Lung microvascular endothelial cell (primary cell): ENCODE data around the gene ZDHHC7. TPM values are rescaled to one million over a fixed set of nuclear protein-coding genes. Genes with fewer than 3 reads are reported as not detected.

Experiments used
- DNase-seq, 2 donors: peaks; one replicate each; pipeline versions ENCODE4 v3.0.0 to v3.0.0-alpha.2; 2010; ENCODE audit warnings: low read depth in 2 of 2
- total RNA-seq: library from RNA; depleted of rRNA; stranded (reverse); fragments of >200 nt; gene quantifications from 2 replicates; pipeline ENCODE4 v1.2.1, GENCODE V29; 2014

Gene ZDHHC7
- total RNA-seq, 1 donor from 2014 or later = 32.9 TPM

GRCh38 chr16:84965428-84966415, 45.6 kb downstream of the ZDHHC7 start:
- DNase-seq = no peak

DNA sequence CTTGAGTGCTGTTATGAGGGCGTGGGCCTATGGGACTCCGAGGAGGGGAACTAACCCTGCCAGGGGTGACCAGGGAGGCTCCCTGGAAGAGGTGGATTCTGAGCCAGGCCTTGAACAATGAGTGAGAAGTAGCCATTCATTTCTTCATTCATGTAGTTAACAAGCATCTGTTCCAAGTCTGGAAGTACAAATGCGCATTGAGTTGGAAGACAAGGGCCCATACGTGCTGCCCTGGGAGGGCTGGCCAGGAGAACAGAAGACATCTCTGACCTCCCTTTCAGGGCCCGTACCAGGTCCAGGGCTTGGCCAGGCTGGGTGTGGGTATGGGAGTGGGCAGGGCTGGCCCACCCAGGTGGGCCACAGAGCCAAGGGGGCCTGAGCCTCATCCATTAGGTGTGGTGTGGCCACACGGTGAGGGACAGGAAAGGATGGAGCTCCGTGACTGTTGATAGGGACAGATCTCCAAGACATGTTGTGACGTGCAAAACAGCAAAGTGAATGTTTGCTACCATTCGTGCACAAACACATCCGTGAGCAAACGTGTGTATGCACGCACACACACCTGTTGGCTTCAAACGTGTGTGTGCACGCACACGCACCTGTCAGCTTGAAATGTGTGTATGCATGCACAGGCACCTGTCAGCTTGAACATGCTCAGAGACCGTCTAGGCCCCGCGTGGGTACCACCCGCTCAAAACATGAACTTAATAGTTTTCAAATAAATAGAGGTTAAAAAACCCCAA, 46.8 kb downstream of the ZDHHC7 start:
- no peak for DNase-seq

DNA sequence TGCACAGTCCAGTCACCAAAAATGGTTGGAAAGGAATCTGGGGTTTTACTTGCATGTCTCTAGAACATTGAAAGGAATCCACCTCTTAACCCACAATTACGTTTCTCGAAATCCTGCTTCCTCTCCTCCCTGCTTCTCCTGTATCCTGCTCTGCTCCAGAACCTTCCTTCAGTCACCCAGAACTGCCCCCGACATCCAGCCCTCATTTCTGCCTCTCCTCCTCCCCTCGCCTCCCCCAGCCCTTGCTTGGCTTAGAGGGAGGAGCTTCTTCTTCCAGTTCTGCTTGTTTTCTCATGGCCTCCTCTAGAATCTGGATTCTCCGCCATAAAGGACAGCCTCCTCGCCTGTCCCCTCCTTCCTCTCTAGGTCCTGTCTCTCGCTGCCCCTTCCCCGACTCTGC, 48.3 kb downstream of the ZDHHC7 start:
- no peak for DNase-seq

- DNase-seq = no peak
These were observed 50.4 kb downstream of the ZDHHC7 start for GRCh38 chr16:84960942-84961341.

GRCh38 chr16:84959784-84960417, 51.4 kb downstream of the ZDHHC7 start:
- DNase-seq = no peak

DNA sequence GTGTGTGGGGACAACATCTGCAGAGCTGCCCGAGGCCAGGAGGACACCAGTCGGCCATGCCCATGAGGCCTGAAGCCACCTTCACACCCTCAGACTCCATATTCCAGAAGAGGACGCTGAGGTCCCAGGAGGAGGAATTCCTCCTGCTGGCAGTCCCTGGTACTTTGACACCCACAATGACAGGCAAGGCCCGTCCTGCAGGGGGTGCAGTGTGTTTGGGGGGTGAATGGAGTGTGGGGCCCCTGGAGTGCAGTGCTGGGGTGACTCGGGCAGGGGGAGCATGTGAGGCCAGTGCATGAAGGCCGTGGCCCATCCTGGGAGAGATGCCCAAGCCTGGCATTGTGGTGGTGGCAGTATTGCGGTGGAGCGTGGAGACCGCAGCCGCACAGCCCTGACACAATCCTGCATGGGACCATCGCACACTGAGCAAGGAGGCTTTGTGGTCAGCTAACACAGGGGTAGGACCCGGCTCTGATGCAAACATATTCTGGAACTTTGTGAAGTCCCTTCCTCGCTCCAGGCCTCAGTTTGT, 52.2 kb downstream of the ZDHHC7 start:
- DNase-seq = no peak

- no peak for DNase-seq
These were observed 53.5 kb downstream of the ZDHHC7 start for GRCh38 chr16:84957792-84958191.

- DNase-seq = no peak
These were observed 54.1 kb downstream of the ZDHHC7 start for GRCh38 chr16:84957192-84957591.

DNA sequence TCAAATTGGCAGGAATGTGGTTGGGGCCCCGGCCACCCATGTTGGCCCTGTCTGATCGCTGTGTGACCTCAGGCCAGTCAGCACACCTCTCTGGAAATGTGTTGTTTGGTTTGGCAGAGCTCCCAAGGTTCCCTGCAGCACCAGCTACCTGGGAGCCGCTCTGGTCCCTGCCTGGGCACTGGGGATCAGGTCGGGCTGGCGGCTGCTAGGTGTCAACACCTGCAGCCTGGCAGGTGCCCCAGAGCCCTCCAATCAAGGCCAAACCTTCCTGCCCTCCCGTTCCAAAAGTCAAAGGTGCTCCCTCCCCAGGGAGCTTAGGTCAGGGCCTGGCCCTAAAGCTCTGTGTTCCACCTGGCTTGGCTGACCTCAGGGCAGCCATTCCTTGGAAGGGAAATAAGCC, 55.9 kb downstream of the ZDHHC7 start:
- no peak for DNase-seq

DNA sequence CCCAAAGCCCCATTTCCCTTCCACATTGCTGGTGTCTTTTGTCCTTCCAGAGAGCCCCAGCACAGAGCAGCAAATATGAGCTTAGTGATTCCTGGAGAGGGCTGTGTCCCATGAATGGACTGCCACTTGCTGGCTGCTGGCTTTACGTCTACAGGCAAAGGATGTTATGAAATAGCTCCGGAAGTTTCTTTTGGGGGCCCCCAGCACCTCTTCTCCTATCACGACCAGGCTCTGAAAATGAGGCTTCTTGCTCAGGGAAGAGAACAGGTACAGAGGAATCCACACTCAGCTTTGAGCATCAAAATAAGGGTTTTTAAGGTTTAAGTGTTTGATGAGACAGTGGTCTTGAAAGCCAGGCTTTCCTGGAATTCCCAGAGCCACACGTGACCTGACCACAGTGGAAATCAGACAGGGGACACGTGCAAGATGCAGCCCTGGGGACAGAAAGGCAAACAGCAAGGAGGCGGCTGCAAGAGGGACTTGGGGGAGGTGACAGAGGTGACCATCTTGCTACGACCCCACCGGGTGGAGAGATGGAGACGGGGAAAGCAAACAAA, 58.1 kb downstream of the ZDHHC7 start:
- peak in 1 of 2 donors; percentile 18 for DNase-seq

DNA sequence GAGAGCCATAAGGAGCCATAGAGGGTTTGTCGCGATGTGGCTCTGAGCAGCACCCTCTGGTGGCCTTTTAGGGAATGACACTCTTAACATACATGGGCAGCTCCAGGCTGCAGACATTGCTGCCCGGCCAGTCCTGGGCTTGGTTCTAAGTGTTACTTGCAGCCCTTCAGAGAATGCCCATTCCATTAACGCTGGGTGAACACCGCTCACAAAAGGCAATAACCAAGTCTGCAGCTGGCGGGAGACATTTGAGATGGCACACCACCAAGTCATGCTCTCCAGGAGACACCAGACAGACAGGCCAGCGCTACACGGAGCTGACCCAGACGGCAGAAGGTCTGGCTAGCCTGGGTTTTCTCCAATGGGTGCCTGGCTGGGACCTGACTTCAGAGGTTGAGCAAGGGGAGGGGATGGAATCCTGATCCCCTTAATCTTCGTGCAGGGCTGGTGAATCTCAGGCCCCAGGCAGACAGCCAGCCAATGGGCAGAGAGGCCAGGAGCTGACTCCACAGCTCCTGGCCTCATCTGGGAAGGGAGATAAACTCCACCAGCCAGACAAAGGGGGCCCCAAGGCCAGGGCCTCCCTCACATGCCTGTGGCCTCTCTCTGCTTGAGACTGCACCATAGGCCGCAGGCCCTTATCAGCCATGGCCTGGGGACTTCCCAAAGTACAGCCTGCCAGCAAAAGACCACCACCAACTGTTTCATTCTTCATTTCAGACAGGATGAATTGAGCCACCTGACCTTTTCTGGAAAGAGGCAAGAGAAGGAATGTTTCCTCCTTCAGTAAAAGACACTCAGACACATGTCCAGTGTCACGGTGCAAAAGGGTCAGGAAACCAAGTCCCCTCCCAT, 58.8 kb downstream of the ZDHHC7 start:
- DNase-seq = peak; percentile 80 to 89

DNA sequence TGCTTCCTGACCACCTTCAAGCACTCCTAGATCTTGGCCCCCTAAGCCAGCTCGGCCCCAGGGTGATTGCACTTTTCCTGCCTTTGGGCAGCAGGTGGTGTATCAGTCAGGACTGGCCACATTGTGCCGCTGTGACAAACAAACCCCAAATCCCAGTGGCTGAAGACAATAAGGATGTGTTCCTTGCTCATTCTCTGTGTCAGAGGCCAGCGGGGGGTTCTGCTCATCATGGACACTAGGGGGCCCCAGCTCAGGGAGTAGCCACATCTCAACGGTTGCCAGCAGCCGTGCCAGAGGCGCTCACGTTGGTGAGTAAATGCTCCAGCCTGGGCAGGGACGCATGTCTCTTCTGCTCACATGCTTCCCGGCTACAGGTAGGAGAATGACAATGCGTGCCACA, 60.4 kb downstream of the ZDHHC7 start:
- peak; percentile 31 to 33 for DNase-seq

- DNase-seq = no peak
These were observed 61.4 kb downstream of the ZDHHC7 start for GRCh38 chr16:84949772-84950436.

GRCh38 chr16:84948851-84949610, 62.3 kb downstream of the ZDHHC7 start:
- no peak for DNase-seq

DNA sequence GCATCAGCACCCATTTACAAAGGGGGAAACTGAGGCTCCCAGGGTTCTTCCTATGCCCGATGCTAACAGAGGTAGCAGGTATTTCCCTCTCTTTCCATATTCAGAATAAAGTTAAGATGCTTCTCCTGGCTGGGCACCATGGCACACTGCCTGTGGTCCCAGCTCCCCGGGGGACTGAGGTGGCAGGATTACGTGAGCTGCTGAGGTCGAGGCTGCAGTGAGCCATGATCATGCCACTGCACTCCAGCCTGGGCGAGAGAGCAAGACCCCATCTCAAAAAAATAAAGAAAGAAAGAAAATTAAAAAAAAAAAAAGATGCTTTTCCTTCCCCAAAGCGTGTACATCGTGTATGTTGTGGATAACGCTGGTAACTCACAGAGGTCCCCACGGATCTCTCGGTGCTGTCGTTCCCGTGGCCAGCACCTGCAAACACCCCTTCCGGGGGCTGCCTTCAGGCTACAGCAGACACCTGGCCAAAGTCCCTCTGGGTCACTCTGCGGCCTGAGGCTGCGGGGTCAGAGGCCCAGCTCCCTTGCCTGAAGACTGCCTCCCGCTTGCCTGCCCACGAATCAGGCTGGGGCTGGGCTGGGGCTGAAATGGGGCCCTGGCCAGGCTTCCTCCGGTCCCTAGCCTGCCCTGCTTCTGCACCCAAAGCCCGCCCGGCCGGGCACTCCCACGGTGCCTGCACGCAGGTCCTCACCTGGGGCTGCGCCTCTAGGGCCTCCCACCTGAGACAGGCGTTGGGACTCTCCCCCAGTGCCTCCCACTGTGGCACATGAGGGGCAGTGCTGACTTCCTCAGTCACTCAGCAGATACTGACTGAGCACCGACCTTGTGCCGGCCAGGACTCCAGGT, 63.1 kb downstream of the ZDHHC7 start:
- DNase-seq = no peak

- peak in 1 of 2 donors; percentile 90 for DNase-seq
These were observed 64.3 kb downstream of the ZDHHC7 start for GRCh38 chr16:84947022-84947421.

- no peak for DNase-seq
These were observed 67.7 kb downstream of the ZDHHC7 start for GRCh38 chr16:84943620-84944019.

DNA sequence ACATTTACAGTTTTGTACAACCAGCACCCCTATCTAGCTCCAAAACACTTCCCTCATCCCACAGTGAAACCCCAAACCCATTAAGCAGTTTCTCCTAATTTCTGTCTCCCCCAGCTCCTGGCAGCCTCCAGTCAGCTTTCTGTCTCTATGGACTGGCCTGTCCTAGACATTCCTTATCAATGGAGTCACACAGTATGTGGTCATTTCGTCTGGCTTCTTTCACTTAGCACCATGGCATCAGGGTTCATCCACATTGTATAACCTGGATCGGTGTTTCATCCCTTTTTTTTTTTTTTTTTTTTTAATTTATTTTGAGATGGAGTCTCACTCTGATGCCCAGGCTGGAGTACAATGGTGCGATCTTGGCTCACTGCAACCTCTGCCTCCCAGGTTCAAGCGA, 68.5 kb downstream of the ZDHHC7 start:
- DNase-seq = peak in 1 of 2 donors; percentile 26
